MG63 (cell line): ENCODE results near the gene EXTL2. TPM values are rescaled to one million over a fixed set of nuclear protein-coding genes. Genes with fewer than 3 reads are reported as not detected.
"Not testable (repeated sequence)": the region's sequence is repeated elsewhere in the genome, so short reads cannot be mapped to it uniquely, and the experiment has no call there.

Experiments
- DNase-seq: peaks from one replicate; pipeline ENCODE4 v3.0.0-alpha.2; 2020
- H3K27me3 ChIP-seq: fragments of 250-450 bp; sonication (Bioruptor Pico); 2 replicates; pipeline ENCODE4 v1.5.1; 2020; ENCODE audit warnings: mild to moderate bottlenecking, moderate library complexity
- H3K36me3 ChIP-seq: fragments of 250-450 bp; sonication (Bioruptor Pico); 2 replicates; pipeline ENCODE4 v1.5.1; 2020; ENCODE audit warnings: mild to moderate bottlenecking, moderate library complexity
- H3K4me3 ChIP-seq: fragments of 250-450 bp; sonication (Bioruptor Pico); 2 replicates; pipeline ENCODE4 v1.5.1; 2020; ENCODE audit warnings: mild to moderate bottlenecking, moderate library complexity
- H3K9me3 ChIP-seq: fragments of 250-450 bp; sonication (Bioruptor Pico); 2 replicates; pipeline ENCODE4 v1.5.1; 2020; ENCODE audit warnings: mild to moderate bottlenecking, moderate library complexity
- total RNA-seq: library from RNA; depleted of rRNA; stranded (reverse); fragments of >200 nt; shearing (Covaris generic); gene quantifications from 2 replicates; pipeline ENCODE4 v1.2.3, GENCODE V29; 2014; ENCODE audit warnings: low replicate concordance

The EXTL2 gene
- total RNA-seq, 1 experiment from 2014 or later, result 15.8 TPM

DNA sequence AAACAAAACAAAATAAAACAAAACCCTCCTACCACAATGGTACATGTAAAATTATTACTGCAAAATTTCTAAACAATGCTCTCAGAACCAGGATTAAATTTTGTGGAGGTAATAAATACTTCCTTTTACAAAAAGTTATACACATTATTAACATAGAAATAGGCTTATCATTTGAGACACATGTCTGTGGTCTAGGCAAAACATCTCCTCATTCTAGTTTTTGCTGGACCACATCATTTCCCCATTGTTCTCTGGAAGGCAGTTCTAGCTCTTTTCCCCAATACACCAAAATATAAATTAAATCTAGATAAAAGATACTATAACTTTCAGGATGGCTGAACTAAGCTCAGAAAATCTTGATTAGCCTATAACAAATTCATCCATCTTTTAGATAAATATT, 18.4 kb downstream of the EXTL2 start:
- Histone ChIP-seq H3K36me3 (no peaks in the 10 kb centered on the region), H3K4me3 (no peak overlapping the region), H3K9me3 (no peaks in the 10 kb centered on the region; the same call in 1 of the 2 replicates), H3K27me3 (no peaks in the 10 kb centered on the region)
- DNase-seq, result no peak

DNA sequence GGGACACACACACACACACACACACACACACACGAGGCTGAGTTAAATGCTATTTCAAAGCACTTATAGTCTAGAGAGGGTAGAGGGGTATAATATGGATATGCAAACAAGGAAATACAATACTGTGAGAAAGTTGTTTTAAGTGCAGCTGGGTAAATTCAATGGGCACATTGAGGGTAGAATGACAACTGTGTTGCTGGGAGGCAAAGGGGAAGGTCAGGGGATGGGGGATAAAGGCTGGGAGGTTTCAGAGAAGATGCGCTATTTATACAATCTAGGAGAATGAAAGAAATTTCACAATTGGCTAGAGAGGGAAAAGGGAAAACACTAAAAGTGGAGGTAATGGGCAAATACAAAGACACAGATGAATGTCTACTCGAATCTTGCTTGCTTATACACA, 19.4 kb downstream of the EXTL2 start:
- Histone ChIP-seq H3K27me3 (no peaks in the 10 kb centered on the region), H3K4me3 (no peak overlapping the region), H3K36me3 (no peaks in the 10 kb centered on the region), H3K9me3 (no peaks in the 10 kb centered on the region; the same call in 1 of the 2 replicates)
- no peak for DNase-seq

DNA sequence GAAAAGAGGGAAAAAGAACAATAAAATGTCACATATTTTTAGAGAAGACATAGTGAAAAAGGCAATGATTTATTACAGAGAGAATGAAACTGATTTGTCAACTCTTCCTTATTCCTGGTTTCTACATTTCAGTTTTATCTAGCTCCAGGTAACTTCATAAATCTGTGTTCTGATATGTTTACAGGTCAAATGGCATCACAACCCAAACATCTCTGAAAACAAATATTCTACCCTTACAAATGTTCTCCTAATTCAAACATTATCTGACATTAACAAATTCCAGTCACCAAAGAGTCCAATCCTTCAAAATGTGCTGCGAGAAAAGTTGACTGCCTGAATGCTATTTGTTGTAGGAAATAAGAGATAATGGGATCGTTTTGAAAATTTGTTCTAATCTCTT, 20.2 kb downstream of the EXTL2 start:
- DNase-seq, result no peak
- Histone ChIP-seq H3K27me3 (no peaks in the 10 kb centered on the region), H3K9me3 (no peaks in the 10 kb centered on the region; the same call in 1 of the 2 replicates), H3K36me3 (no peaks in the 10 kb centered on the region), H3K4me3 (no peak overlapping the region)

DNA sequence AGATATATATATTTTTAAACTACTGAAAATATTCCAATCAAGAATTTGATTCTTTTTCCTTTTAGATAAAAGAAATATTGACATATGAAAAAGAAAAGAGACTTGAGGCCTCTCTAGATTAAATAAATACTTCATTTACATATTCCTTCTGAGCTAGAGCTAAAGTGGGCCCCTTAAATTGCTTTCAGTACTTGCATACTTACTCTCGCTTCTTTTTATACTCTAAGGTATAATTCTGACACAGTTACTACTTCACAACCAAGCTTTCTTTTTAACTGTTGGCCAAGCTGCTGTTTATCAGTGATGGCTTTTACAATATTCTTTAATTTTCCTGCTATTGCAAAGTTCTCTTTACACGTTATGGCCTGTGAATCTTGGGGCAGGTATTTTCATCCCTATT, 24.6 kb downstream of the EXTL2 start:
- no peaks in the 10 kb centered on the region for H3K27me3 ChIP-seq
- H3K4me3 ChIP-seq, result no peak overlapping the region
- no peaks in the 10 kb centered on the region for H3K36me3 ChIP-seq
- no peak for DNase-seq
- no peaks in the 10 kb centered on the region for H3K9me3 ChIP-seq

DNA sequence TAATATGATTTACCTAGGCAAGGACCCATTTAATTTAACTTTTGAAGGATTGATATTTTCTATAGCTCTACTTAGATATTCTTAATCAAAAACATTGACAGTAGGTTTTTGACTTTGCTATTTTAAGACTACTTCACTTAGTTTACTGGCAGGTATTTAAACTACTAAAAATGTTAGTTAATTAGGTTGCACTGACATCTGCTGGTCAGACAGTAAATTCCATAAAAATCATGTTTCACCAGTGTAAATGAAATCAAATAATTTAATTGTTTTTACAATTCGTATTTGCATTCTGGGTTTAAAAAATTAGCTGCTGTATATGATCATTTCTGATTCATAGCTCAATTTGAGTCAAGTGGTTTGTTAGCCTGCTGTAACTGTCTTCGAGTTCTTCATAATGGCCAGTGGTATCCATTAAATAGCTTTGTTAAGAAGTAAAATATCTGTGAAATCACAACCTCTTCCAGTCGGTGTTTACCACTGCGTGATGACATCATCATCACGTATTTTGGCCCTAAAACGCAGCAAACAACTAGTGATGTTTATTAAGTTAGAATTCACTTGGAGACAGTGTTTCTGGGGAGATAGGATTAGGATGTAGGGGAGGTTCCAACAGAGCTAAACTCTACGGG, 26.2 kb downstream of the EXTL2 start:
- no peaks in the 10 kb centered on the region for H3K27me3 ChIP-seq
- no peak overlapping the region for H3K4me3 ChIP-seq
- no peaks in the 10 kb centered on the region for H3K9me3 ChIP-seq
- no peak for DNase-seq
- no peaks in the 10 kb centered on the region for H3K36me3 ChIP-seq

DNA sequence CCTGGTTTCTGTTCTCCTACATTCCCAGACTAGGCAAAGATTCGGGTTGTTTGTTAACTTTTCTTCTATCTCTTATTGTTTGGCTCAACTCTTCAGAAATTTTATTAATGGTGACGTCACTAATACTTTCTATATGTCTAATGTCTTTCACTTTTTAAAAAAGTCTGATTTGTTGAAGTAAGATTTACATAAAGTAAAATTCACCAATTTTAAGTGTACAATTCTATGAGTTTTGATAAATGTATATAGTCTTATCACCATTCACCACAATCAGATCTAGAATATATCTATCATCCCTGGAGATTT, 27.8 kb downstream of the EXTL2 start:
- Histone ChIP-seq H3K36me3 (no peaks in the 10 kb centered on the region), H3K4me3 (no peak overlapping the region), H3K9me3 (no peaks in the 10 kb centered on the region), H3K27me3 (no peaks in the 10 kb centered on the region)
- no peak for DNase-seq

DNA sequence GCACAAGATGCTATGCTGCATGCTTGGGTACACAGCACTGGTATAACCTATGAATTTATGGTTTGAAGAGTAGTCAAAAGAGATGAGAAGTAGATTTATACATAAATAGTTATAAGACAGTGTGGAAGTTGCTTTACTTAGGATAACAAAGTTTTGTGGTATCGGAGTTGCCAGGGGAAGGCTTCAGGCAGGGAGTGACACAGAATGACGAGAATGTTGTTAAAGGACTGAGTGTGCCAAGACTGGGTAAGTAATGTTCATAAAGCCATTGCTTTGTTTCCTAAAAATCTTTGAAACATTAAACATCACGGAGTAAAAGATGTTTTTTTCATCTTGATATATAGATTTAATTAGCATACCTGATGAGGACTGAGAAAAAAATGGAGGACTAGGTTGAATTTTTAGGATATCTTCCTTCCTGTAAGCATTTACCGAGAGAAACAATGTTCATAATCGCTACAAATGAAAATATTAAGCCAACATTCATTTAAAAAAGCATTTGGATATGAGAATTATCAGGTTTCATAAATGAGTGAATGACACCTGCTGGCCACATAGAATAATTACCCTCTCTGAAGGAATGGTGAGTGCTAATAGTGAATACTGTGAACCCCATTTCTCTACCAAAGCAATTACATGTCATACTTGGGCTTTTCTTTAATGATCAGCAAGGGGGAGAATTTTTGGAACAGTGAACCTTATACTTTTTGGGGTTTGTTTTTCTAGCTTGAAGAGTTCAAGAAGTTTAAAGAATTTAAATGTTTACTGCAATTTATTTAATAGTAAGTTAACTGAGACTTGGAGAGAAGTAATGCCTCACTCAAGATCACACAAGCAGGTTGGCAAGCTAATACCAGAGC, 28.4 kb downstream of the EXTL2 start:
- DNase-seq, result no peak
- Histone ChIP-seq H3K36me3 (no peaks in the 10 kb centered on the region), H3K27me3 (no peaks in the 10 kb centered on the region), H3K4me3 (no peak overlapping the region), H3K9me3 (no peaks in the 10 kb centered on the region)

DNA sequence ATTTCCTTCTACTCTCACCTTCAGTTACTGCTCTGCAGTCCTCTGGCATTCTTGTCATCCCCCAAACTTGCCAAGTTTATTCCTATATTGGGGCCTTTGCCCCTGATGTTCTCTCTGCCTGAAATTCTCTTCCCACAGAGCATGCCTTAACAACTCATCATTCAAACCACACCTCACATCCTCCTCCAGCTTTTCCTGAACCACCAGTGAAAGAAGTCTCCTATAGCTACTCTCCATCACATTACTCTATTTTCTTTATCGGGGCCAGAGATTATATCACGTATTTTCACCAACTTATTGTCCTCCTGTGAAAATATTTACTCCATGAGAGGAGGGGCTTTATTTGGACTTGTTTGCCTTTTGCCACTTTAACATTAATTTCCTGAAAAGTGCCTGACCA, 32.1 kb downstream of the EXTL2 start:
- no peaks in the 10 kb centered on the region for H3K9me3 ChIP-seq
- no peak overlapping the region for H3K4me3 ChIP-seq
- H3K27me3 ChIP-seq, result no peaks in the 10 kb centered on the region
- H3K36me3 ChIP-seq, result no peaks in the 10 kb centered on the region
- DNase-seq, result no peak

DNA sequence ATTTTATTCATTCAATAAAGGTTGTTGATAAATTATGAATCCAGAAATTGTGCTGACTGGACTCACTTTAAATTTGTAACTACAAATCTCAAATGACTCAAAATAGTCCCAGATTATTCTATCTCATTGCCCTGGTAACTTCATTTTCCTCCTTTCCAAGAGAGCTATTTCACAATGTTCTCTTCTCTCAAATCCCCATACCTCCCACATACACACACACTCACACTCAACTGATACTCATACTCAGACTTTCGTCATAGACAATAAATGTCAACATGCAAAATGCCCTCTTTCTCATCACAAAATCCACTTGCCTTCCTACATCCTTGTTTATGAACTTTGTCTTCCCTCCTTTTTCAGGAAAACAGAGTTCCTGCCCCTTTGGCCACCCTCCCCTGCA, 33.3 kb downstream of the EXTL2 start:
- no peak for DNase-seq
- no peaks in the 10 kb centered on the region for H3K27me3 ChIP-seq
- H3K36me3 ChIP-seq, result no peaks in the 10 kb centered on the region
- H3K4me3 ChIP-seq, result no peak overlapping the region
- no peaks in the 10 kb centered on the region for H3K9me3 ChIP-seq

DNA sequence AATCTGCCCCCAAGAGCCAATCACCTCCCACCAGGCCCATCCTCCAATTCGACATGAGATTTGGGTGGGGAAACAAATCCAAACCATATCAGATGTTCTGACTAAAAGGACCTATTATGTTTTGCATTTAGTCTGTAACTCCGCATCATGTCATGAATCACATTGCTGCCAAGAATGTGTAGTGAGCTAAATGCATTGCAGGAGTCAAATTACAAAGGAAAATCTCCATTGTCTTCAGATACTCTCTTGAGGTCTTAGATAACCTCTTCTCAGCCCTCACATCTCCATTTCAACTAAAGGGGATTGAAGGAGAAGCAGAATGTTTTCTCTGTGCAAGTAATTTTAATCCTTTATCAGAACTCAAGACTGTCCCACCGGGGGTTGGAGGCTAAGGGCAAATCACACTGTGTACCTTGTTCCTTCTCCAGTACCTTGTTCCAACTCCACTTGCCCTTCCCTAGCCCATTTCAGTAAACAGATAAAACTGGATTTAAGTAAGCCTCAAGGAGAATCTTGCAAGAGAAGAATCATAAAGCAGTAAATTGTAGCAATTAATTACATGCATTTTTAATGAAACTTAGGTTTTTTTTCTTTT, 34.1 kb downstream of the EXTL2 start:
- H3K36me3 ChIP-seq, result no peaks in the 10 kb centered on the region
- no peaks in the 10 kb centered on the region for H3K27me3 ChIP-seq
- H3K4me3 ChIP-seq, result no peak overlapping the region
- no peak for DNase-seq
- no peaks in the 10 kb centered on the region for H3K9me3 ChIP-seq

DNA sequence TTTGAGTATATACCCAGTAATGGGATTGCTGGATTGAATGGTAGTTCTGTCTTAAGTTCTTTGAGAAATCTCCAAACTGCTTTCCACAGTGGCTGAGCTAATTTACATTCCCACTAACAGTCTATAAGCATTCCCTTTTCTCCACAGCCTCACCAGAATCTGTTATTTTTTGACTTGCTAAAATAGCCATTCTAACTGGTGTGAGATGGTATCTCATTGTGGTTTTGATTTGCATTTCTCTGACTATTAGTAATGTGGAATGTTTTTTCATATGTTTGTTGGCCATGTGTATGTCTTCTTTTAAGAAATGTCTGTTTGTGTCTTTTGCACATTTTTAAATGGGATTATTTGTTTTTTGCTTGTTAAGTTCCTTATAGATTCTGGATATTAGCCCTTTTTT, 39.5 kb downstream of the EXTL2 start:
- not testable (repeated sequence) for H3K27me3 ChIP-seq, H3K4me3 ChIP-seq, DNase-seq, H3K9me3 ChIP-seq, H3K36me3 ChIP-seq

DNA sequence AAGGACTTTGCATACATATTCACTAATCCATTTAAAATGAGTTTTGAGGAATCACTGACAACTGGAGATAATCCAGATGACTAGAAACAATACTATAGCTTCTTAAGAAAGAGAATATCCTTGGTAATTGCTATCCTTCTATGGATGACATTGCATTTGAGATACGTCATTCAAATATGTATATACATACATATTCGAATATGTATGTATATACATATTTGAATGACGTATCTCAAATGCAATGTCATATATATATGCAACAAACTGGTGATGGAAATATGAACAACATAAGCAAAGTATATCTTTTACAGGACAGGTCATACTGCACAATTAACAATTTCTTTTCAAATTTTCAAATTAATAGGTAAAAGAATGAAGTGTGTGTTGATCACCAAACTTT, 41.7 kb downstream of the EXTL2 start:
- H3K4me3 ChIP-seq, result no peak overlapping the region

DNA sequence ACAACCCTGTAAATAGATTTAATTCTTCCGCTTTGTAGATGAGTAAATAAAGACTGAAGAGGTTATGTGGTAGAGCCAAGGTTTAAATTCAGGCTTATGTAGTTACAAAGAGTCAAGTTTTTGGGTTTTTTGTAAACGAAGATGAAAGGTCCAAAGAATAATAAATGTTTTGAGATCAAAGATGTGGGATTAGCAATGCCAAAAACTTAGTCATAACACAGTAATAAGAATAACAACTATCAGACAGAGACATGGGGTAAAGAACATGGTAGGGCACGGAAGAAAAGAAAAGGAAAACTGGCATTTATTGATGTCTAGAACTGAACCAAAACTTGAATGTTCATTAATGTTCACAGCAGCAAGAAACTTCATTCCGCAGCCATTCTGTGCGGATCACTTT, 42.9 kb downstream of the EXTL2 start:
- Histone ChIP-seq H3K27me3 (no peaks in the 10 kb centered on the region), H3K4me3 (no peak overlapping the region), H3K9me3 (no peaks in the 10 kb centered on the region), H3K36me3 (no peaks in the 10 kb centered on the region)
- DNase-seq, result no peak

More for the DNA sequence above, 41.7 kb downstream of the EXTL2 start:
- Histone ChIP-seq H3K27me3 (no peaks in the 10 kb centered on the region), H3K36me3 (no peaks in the 10 kb centered on the region), H3K9me3 (no peaks in the 10 kb centered on the region)
- no peak for DNase-seq

DNA sequence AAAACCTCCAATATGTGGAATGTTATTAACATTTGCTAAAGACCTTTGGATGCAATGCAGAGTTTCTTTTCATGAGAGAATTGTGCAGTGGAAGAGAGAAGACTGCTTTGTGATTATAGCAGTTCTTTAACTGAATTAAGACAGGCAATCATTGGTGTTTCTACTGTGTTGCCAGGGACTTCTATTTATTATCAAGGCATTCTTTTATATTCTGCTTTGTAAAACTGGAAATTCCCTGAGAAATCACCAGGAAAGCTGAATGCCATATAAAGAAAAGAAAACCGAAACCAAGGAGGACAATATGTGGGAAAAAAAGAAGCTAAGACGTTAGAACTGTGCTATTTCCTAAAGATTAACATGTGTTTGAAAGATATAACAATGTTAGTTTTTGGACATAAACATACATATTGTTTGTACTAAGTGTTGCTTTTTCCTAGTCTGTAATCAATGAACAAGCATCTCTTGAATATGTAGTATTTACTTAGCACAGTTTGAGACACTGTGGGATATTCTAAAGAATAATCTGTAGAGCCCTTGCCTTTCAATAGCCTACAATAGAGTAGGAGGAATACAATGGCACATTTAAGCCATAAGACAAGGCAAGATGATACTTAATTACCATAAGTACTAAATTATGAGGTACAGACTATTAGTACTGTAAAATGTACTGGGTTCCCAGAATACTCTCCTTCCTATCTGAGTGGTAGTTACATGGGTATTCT, 47.1 kb downstream of the EXTL2 start:
- DNase-seq, result no peak
- no peak overlapping the region for H3K4me3 ChIP-seq

DNA sequence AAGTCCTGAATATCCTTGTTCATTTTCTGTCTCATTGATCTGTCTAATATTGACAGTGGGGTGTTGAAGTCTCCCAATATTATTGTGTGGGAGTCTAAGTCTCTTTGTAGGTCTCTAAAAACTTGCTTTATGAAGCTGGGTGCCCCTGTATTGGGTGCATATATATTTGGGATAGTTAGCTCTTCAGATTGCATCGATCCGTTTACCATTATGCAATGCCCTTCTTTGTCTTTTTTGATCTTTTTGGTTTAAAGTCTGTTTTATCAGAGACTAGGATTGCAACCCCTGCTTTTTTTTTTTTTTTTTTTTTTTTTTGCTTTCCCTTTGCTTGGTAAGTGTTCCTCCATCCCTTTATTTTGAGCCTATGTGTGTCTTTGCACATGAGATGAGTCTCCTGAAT, 51.5 kb downstream of the EXTL2 start:
- H3K9me3 ChIP-seq, H3K4me3 ChIP-seq, H3K27me3 ChIP-seq, H3K36me3 ChIP-seq, DNase-seq: not testable (repeated sequence)

More for the DNA sequence above, 47.1 kb downstream of the EXTL2 start:
- H3K36me3 ChIP-seq, result no peaks in the 10 kb centered on the region
- H3K9me3 ChIP-seq, result no peaks in the 10 kb centered on the region
- H3K27me3 ChIP-seq, result no peaks in the 10 kb centered on the region

DNA sequence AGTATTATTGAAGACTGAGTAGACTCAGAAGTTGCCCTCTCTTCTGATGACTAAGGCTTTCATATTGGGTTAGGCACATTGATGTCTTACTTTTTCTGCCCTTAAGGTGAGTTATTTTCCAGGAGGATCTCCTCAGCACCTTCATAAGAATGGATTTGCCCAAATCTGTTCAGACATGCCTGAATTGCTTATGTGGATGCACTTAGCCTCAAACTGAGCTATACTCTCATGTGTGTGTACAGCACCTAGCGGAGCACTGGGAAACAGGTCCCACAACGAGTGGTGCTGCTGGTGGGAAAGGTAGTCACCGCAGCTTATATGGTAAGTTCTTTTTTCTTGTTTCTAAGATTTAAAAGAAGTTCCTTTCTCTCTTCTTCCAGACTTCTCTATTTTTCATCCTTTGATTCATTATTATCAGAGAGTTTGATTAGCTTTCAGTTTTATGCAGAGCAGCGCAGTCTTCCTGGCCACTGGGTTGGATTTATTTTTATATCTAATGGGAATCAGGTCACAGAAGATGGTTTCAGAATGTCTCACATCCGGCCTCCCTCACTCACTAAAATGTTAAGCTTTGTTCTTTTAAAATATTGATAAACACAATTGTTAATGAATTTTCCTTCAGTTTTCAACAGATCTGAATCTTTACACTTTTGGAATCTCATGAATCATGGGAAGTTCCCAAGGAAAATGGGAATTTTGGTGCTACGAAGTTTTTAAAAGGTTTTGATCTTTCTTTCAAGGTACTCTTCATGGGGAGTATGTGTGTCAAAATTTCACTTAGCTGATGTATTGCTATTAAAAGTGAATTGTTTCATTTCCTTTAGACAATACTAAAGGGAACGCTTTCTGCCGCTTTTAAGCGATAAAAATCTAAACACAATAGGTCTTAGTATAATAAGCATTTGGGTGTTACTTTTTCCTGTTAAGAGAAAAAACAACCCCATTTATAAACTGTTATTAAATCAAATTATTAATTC, 58.5 kb downstream of the EXTL2 start:
- no peaks in the 10 kb centered on the region for H3K27me3 ChIP-seq
- no peak overlapping the region for H3K4me3 ChIP-seq
- H3K9me3 ChIP-seq, result no peaks in the 10 kb centered on the region; the same call in 1 of the 2 replicates
- H3K36me3 ChIP-seq, result no peaks in the 10 kb centered on the region
- no peak for DNase-seq
